ENCODE results near the gene NAPB.

DNA sequence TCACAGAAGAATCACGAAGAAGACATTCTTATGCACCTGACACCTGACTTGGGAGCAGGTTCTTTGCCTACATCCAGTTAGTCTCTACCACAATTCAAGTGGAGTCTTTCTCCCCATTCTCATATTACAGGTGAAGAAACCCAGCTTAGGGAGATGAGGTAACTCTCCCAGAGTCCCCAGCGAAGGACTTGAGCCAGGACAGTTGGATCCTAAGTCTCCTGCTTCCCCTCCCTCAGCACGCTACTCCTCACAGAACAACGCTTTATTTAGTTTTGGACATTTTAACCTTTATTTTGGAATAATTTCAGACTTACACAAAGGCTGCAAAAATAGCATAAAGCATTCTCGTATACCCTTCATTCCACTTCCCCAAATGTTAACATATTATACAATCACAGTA, 17.4 kb upstream of the NAPB start:
- TF ChIP-seq CTCF (IDR thresholded peaks at IDR 0.05) (no peak), POLR2A (IDR thresholded peaks at IDR 0.05) (no peak)

Data from right lobe of liver (tissue), 4 donors.